Activated CD8-positive, alpha-beta T cell treated with anti-CD3 and anti-CD28 coated beads for 36 hours (primary cell): ENCODE results near the gene MIDN. TPM values are rescaled to one million over a fixed set of nuclear protein-coding genes. Genes with fewer than 3 reads are reported as not detected.

Experiments used
- ATAC-seq: fragments of 200-7000 bp; cut with Tn5 transposase; one replicate; pipeline ENCODE4 v1.10.0; 2021; ENCODE audit warnings: mild to moderate bottlenecking, moderate library complexity
- CTCF ChIA-PET: fragments of 350-600 bp; sonication (Branson Sonifier 250); formaldehyde crosslinking; loops from one replicate; lab custom pipeline; 2021; ENCODE audit warnings: antibody characterized with exemption; lab: Charles Lee
- POLR2A ChIA-PET: fragments of 350-600 bp; sonication (Branson Sonifier 250); formaldehyde crosslinking; loops from one replicate; lab custom pipeline; 2021; ENCODE audit warnings: antibody characterized with exemption; lab: Charles Lee
- DNase-seq: peaks from one replicate; pipeline ENCODE4 v3.0.0-alpha.2; 2020
- H3K27ac Mint-ChIP-seq: one replicate; pipeline ENCODE4 v1.8.0; 2021; ENCODE audit warnings: mild to moderate bottlenecking, mixed read lengths
- H3K27me3 Mint-ChIP-seq: one replicate; pipeline ENCODE4 v1.8.0; 2021; ENCODE audit warnings: mixed read lengths
- H3K36me3 Mint-ChIP-seq: one replicate; pipeline ENCODE4 v1.8.0; 2021; ENCODE audit warnings: low read depth, mixed read lengths
- H3K4me1 Mint-ChIP-seq: one replicate; pipeline ENCODE4 v1.8.0; 2021; ENCODE audit warnings: low read depth, mixed read lengths
- H3K4me3 Mint-ChIP-seq: one replicate; pipeline ENCODE4 v1.8.0; 2021; ENCODE audit warnings: mild to moderate bottlenecking, moderate library complexity, mixed read lengths
- H3K9me3 Mint-ChIP-seq: one replicate; pipeline ENCODE4 v1.8.0; 2021; ENCODE audit warnings: mixed read lengths
- CTCF ChIP-seq: fragments of 200-600 bp; IDR thresholded peaks from one replicate; pipeline ENCODE4 v1.8.0; 2022; ENCODE audit warnings: antibody characterized with exemption, mild to moderate bottlenecking
- intact Hi-C: fragments of 100-400 bp; cut with micrococcal nuclease; formaldehyde crosslinking; loops from one replicate; pipeline ENCODE4 v1.10.0; 2022
- total RNA-seq, 2 experiments: library from RNA; stranded (reverse); gene quantifications; one replicate each; pipeline ENCODE4 v1.2.3, GENCODE V29; 2021

MIDN gene
- total RNA-seq, 2 experiments from 2014 or later = 41.1 to 43.9 TPM

GRCh38 chr19:1282588-1283206, 34.3 kb downstream of the MIDN start:
- no peaks in the 10 kb centered on the region for H3K9me3 Mint-ChIP-seq
- intact Hi-C loops = no loop called here
- POLR2A ChIA-PET = no interaction called here
- ATAC-seq (no peak), DNase-seq (no peak)
- TF ChIP-seq CTCF = no peak
- H3K4me1 Mint-ChIP-seq = peaks cover 7% of the 10 kb centered on the region
- H3K27ac Mint-ChIP-seq = no peak overlapping the region
- peaks cover 20% of the 10 kb centered on the region for H3K27me3 Mint-ChIP-seq
- no peak overlapping the region for H3K4me3 Mint-ChIP-seq
- CTCF ChIA-PET = no interaction called here
- peaks cover 22% of the 10 kb centered on the region for H3K36me3 Mint-ChIP-seq

DNA sequence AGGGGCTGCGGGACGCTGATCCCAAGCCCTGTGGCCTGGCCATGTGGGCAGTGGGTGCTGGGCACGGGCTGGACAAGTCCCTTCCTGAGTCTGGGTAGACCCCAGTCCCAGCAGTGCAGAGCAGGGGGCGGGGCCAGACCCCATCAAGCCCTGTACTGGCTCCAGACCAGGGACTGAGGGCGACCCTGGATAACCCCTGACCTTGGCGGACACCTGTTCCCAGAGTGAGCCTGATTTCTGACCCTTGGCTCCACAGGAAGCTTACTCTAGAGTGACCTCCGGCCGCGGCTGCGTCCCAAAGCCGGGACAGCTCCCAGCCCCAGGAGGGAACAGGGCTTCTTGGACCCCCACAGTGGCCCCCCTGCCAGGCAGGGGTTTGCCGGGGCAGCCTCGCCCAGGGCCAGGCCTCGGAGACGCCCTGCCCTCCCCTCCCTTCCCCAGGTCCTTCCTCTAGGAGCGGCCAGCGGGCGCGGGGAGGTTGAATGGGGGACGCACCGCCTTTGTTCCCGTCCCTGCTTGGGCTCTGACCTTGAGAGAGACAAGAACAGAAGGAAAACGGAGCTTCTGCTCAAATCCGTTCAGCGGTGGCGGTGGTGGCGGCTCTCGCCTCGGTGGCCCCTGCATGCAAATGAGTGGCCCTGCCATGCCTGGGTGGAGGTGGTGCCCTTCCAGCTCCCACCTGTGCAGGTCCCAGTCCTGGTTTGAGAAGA, 35.0 kb downstream of the MIDN start:
- CTCF ChIA-PET = interaction anchor here (2.0 kb wide), 1 partner anchor 39 kb away, joined by 7 read pairs; no protein-coding TSS in a partner anchor
- DNase-seq (peak; percentile 26), ATAC-seq (no peak)
- Mint-ChIP-seq H3K27me3 (peaks cover 20% of the 10 kb centered on the region), H3K9me3 (no peaks in the 10 kb centered on the region), H3K27ac (no peak overlapping the region), H3K36me3 (peaks cover 18% of the 10 kb centered on the region), H3K4me1 (peaks cover 5% of the 10 kb centered on the region), H3K4me3 (no peak overlapping the region)
- intact Hi-C loops = no loop called here
- no peak for TF ChIP-seq CTCF
- POLR2A ChIA-PET = interaction anchor here (1.1 kb wide), 1 partner anchor 12 kb away, joined by 3 read pairs; no protein-coding TSS in a partner anchor

DNA sequence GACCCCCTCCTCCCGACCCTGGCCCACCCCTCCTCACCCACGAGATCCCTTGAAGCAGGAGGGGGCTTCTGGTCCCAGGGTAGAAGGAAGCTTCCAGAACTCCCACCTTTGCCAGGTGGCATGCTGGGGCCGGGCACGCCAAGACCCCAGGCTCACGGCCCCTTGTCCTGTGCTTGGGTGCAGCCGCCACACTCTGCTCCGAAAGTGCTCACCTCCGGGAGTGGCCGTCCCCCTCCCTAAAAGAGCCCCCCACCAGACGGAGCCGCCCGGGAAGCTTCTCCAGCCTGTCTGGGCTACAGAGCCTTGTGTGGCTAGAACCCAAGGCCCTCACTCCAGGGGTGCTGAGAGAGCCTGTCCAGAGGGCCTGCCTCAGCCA, 35.5 kb downstream of the MIDN start:
- DNase-seq (no peak), ATAC-seq (no peak)
- Mint-ChIP-seq H3K36me3 (peaks cover 16% of the 10 kb centered on the region), H3K4me1 (peaks cover 5% of the 10 kb centered on the region), H3K9me3 (no peaks in the 10 kb centered on the region), H3K27ac (no peak overlapping the region), H3K4me3 (no peak overlapping the region), H3K27me3 (peaks cover 21% of the 10 kb centered on the region)
- ChIA-PET CTCF (interaction anchor here (1.5 to 2.0 kb wide), 2 partner anchors 40 to 99 kb away, joined by 3 to 7 read pairs; no protein-coding TSS in a partner anchor), POLR2A (interaction anchor here (0.9 to 1.1 kb wide), 2 partner anchors 12 to 33 kb away, joined by 3 read pairs; no protein-coding TSS in a partner anchor)
- no peak for TF ChIP-seq CTCF
- intact Hi-C loops = no loop called here

GRCh38 chr19:1284293-1284978, 36.1 kb downstream of the MIDN start:
- POLR2A ChIA-PET = interaction anchor here (0.8 to 1.1 kb wide), 4 partner anchors 9 to 33 kb away, joined by 3 to 4 read pairs (median 4); partner anchors contain the start of gene CIRBP
- TF ChIP-seq CTCF = no peak
- H3K27ac Mint-ChIP-seq = no peak overlapping the region
- ATAC-seq (no peak), DNase-seq (no peak)
- peaks cover 25% of the 10 kb centered on the region for H3K27me3 Mint-ChIP-seq
- H3K4me1 Mint-ChIP-seq = peaks cover 5% of the 10 kb centered on the region
- peaks cover 10% of the 10 kb centered on the region for H3K36me3 Mint-ChIP-seq
- H3K9me3 Mint-ChIP-seq = no peaks in the 10 kb centered on the region
- CTCF ChIA-PET = interaction anchor here (1.5 to 2.0 kb wide), 2 partner anchors 40 to 98 kb away, joined by 3 to 7 read pairs; no protein-coding TSS in a partner anchor
- intact Hi-C loops = no loop called here
- H3K4me3 Mint-ChIP-seq = no peak overlapping the region
